ENCODE measurements around the gene SURF4. TPM values are rescaled to one million over a fixed set of nuclear protein-coding genes. Genes with fewer than 3 reads are reported as not detected.
A peak's percentile ranks its signal among the peaks of the same experiment; 100 is the strongest.

The SURF4 gene
- total and polyA plus RNA-seq, 4 donors = 142 to 386 (median 217) TPM

- Histone ChIP-seq H3K27me3 (ENCODE audit: control insufficient read depth in 4 of 4, insufficient read depth in 4 of 4, low read length in 3 of 4) (no peaks in the 10 kb centered on the region), H3K4me3 (ENCODE audit: low read depth in 1 of 3, low read length in 3 of 3) (no peak overlapping the region), H3K9me3 (ENCODE audit: control insufficient read depth in 4 of 4, low read length in 3 of 4) (no peaks in the 10 kb centered on the region), H3K27ac (ENCODE audit: low read depth in 1 of 2, low read length in 2 of 2) (peak overlapping the region; percentile 28 to 46), H3K4me1 (ENCODE audit: control insufficient read depth in 4 of 4, insufficient read depth in 4 of 4, low read length in 3 of 4) (peaks cover 0 to 17% (median 9%) of the 10 kb centered on the region in 4 donors), H3K9ac (ENCODE audit: low read depth in 1 of 2, low read length in 2 of 2) (no peak overlapping the region), H3K36me3 (ENCODE audit: control insufficient read depth in 4 of 4, insufficient read depth in 3 of 4, low read depth in 1 of 4, low read length in 3 of 4) (peaks cover 7 to 33% (median 15%) of the 10 kb centered on the region in 4 donors)
- DNase-seq (ENCODE audit: low spot score) = no peak
- WGBS = 59% methylated on average over 19 of the region's 19 CpGs
- peak in 1 of 2 donors; percentile 39 for TF ChIP-seq GABPA (IDR thresholded peaks at IDR 0.05 in 1 of 2, conservative IDR thresholded peaks at IDR 0.05 in 1 of 2)
- TF ChIP-seq HNF4A (conservative IDR thresholded peaks at IDR 0.05) = peak in 1 of 2 donors; percentile 11
- TF ChIP-seq NR2F2 (IDR thresholded peaks at IDR 0.05) = no peak
These were observed 29.9 kb upstream of the SURF4 start for GRCh38 chr9:133405508-133406438.

GRCh38 chr9:133404454-133405002 lies 28.7 kb upstream of the SURF4 start:
- no peak overlapping the region for H3K27ac ChIP-seq (ENCODE audit: low read depth in 1 of 2, low read length in 2 of 2)
- no peak for TF ChIP-seq GABPA (IDR thresholded peaks at IDR 0.05 in 1 of 2, conservative IDR thresholded peaks at IDR 0.05 in 1 of 2)
- TF ChIP-seq EGR1 (IDR thresholded peaks at IDR 0.05; ENCODE audit: low read depth in 2 of 2) = no peak
- no peak for TF ChIP-seq RXRA (IDR thresholded peaks at IDR 0.05)
- no peak for TF ChIP-seq FOXA2 (IDR thresholded peaks at IDR 0.05)
- no peak for TF ChIP-seq REST (IDR thresholded peaks at IDR 0.05)
- no peak for TF ChIP-seq ZBTB33 (IDR thresholded peaks at IDR 0.05)
- TF ChIP-seq SP1 (IDR thresholded peaks at IDR 0.05) = no peak
- no peak for TF ChIP-seq RAD21 (IDR thresholded peaks at IDR 0.05)
- no peak for TF ChIP-seq CTCF (IDR thresholded peaks at IDR 0.05; ENCODE audit: low read depth, low read length, missing input control)
- no peak for TF ChIP-seq FOXA1 (IDR thresholded peaks at IDR 0.05)
- TF ChIP-seq HNF4G (IDR thresholded peaks at IDR 0.05) = no peak
- no peak for TF ChIP-seq TAF1 (conservative IDR thresholded peaks at IDR 0.05)
- TF ChIP-seq HNF4A (conservative IDR thresholded peaks at IDR 0.05) = no peak
- TF ChIP-seq ATF3 (IDR thresholded peaks at IDR 0.05) = no peak
- H3K9me3 ChIP-seq (ENCODE audit: control insufficient read depth in 4 of 4, low read length in 3 of 4) = no peaks in the 10 kb centered on the region
- H3K9ac ChIP-seq (ENCODE audit: low read depth in 1 of 2, low read length in 2 of 2) = no peak overlapping the region
- no peak for DNase-seq (ENCODE audit: low spot score)
- H3K4me3 ChIP-seq (ENCODE audit: low read depth in 1 of 3, low read length in 3 of 3) = no peak overlapping the region
- 87% methylated on average over 12 of the region's 12 CpGs for WGBS
- peaks cover 3 to 20% (median 6%) of the 10 kb centered on the region in 4 donors for H3K36me3 ChIP-seq (ENCODE audit: control insufficient read depth in 4 of 4, insufficient read depth in 3 of 4, low read depth in 1 of 4, low read length in 3 of 4)
- H3K27me3 ChIP-seq (ENCODE audit: control insufficient read depth in 4 of 4, insufficient read depth in 4 of 4, low read length in 3 of 4) = no peaks in the 10 kb centered on the region
- H3K4me1 ChIP-seq (ENCODE audit: control insufficient read depth in 4 of 4, insufficient read depth in 4 of 4, low read length in 3 of 4) = peaks cover 0 to 17% (median 9%) of the 10 kb centered on the region in 4 donors
